HG02885 (cell line): ENCODE data around the gene NDUFS1.
"Not testable (repeated sequence)": the region's sequence is repeated elsewhere in the genome, so short reads cannot be mapped to it uniquely, and the experiment has no call there.

Experiments
- ATAC-seq: cut with Tn5 transposase; IDR thresholded peaks from one replicate; pipeline ENCODE4 v1.9.1; 2021; ENCODE audit warnings: mild to moderate bottlenecking; ENCODE audit not compliant: unreplicated experiment, poor library complexity

NDUFS1 gene

DNA sequence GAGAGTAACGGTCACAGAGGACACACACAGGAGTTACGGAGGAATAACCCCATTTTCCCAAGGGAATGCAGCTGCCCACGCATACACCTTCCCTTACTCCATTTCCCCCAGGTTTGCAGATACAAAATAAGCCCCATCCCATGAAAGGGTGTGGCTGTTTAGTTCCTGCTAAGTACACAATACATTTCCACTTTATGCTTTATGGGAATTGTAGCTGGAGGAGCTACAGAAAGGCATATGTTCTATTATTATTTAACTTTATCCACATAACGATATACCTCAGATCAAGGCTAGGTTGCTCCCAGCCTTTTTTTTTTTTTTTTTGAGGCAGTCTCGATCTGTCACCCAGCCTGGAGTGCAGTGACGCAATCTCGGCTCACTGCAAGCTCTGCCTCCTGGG is 50.5 kb downstream of the NDUFS1 start:
- ATAC-seq, result no peak

DNA sequence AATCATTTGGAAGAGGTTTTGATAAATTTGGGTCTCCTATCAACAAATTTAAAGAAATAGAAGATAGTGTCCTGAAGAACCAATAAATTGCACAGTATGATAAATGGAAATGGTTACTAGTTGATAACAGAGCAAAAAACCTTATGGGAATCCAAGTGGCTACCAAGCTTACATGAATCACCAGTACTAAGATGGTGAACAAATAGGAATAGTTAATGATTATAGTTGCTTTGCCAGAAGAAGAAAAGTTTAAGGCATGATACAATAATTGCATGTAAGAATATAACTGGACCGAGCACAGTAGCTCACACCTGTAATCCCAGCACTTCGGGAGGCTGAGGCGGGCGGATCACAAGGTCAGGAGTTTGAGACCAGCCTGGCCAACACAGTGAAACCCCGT is 53.7 kb downstream of the NDUFS1 start:
- no peak for ATAC-seq

DNA sequence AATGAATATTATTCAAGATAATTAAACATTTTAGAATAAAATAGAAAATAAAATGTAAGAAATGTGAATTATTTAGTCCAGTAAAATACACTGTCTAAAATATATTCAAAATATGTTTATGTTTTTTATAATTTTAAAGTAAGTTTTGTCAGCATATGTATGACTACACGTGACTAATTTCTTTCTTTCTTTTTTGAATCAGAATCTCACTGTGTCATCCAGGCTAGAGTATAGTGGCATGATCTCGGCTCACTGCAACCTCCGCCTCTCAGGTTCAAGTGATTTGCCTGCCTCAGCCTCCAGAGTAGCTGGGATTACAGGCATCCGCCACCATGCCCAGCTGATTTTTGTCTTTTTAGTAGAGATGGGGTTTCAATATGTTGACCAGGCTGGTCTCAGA is 54.2 kb downstream of the NDUFS1 start:
- no peak for ATAC-seq

DNA sequence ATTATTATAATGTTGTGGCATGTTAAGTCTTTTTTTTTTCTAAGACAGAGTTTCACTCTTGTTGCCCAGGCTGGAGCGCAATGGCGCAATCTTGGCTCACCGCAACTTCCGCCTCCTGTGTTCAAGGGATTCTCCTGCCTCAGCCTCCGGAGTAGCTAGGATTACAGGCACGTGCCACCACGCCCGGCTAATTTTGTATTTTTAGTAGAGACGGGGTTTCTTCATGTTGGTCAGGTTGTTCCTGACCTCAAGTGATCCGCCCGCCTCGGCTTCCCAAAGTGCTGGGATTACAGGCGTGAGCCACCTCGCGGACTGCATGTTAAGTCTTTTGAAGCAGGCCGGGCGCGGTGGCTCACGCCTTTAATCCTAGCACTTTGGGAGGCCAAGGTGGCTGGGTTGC is 60.4 kb downstream of the NDUFS1 start:
- not testable (repeated sequence) for ATAC-seq

DNA sequence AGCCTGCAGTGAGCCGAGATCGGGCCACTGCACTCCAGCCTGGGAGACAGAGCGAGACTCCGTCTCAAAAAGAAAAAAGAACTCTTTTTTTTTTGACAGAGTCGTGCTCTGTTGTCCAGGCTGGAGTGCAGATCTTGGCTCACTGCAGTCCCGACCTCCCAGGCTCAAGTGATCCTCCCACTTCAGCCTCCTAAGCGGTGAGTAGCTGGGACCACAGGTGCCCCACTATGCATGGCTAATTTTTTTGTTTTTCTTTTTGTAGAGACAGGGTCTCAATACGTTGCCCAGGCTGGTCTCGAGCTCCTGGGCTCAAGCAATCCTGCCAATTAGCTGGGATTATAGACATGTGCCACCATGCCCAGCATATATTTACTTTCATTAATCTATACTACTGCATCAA is 60.8 kb downstream of the NDUFS1 start:
- ATAC-seq, result no peak

DNA sequence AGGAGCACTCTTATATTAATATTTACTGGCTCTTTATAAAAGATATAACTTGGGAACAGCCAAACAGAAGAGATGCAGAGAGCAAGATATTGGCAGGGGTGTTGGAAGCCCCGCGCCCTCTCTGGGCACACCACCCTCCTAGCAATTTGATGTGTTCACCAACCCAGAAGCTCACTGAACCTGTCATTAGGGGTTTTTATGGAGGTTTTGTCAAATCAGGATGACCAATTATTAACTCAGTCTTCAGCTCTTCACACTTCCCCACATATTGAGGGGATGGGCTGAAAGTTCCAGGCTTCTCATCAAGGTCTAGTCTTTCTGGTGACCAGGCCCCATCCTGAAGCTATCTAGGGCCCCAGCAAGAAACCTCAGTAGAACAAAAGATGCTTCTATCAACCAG is 62.4 kb downstream of the NDUFS1 start:
- no peak for ATAC-seq

DNA sequence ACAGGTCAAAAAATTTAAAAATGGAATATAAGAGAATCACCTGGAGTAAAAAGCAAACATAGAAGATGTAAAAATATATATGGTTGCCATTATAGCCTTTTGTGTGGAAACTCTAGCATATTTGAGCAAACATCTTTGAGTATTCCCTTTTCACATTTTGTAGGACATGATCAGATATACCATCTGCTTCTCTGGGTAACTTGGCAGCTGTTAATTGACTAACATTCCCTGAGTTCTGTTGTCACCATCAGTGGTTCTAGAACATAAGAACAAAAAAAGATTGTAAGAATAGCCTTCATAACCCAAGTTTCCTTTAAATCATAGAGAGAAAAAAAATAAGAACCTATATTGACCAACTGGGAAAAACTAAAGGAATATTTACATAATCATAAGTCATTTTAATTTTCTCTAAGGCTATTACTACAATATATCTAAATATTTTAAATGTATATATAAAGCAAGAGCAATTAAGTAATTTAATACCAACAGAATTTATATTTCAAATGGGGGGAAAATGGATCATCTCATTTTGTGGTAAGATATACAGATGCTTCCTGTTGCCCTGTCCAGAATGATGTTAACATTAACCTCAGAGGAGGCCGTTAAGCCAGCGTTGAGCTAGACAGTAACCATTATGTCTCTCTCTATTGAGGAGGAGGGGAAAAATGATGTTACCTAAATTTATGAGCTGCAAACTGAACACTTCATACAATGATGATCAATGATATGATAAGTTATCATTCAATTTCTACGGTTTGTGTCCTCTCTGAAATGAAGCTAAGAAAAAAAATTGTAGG is 63.5 kb downstream of the NDUFS1 start:
- no peak for ATAC-seq

DNA sequence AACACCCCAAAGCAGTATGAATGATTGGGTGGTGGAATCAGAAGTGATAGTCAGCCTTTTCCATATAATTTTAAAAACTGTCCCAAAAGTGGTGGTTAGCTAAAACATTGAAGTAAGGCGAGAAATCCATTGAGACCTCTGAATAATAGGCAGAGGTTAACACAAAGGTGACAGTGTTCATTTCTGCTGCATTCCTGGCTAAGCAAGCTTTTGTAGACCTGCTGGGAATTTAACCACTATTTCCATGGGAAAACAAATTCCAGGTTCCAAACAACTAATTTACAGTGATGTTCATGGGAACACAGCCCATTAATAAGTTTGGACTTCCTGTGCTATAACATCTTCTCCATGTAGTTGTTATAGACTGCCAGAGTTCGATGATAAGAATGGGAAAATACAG is 66.9 kb downstream of the NDUFS1 start:
- no peak for ATAC-seq

DNA sequence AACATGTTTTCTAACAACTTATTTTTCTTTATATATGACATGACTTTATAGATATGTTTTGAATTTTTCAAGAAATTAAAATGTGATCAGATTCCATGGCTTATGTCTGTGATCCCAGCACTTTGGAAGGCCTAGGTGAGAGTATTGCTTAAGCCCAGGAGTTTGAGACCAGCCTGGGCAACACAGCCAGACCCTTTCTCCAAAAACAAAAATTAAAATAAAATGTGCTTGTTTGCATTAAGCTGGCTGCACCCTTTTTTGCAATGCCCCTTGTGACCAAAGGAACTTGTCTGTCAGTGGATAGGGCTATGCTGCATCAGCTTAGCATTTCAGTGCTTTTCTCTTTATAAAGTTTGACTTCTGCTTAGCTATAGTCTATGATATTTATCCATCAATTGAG is 71.0 kb downstream of the NDUFS1 start:
- ATAC-seq, result no peak

DNA sequence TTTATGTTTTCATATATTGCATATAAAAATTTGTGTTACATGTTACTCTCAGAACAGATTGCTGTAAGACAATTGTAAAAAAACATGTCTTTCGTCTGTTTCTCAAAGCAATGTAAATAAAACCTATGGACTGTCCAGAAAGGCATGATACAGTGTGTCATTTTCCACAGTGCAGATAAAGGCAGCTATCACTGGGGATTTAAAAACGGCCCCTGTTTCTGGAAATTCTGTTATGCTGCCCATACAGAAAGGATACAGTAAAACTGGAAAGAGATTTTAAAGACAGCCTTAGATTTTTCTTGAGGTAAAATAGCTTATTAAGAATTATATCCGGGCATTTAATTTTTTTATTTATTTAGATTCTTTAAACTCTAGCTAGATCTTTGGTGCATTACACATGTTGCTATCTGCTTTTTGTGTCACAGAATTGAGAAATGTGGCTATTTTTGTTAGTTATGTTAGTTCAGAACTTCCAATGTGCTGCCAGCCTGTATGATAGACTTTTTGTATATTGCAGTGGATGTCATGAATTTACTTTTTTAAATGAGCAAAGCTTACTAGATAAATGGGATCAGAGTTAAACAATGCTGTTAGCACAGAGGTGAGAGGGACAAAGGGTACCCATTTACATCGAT is 72.4 kb downstream of the NDUFS1 start:
- no peak for ATAC-seq

DNA sequence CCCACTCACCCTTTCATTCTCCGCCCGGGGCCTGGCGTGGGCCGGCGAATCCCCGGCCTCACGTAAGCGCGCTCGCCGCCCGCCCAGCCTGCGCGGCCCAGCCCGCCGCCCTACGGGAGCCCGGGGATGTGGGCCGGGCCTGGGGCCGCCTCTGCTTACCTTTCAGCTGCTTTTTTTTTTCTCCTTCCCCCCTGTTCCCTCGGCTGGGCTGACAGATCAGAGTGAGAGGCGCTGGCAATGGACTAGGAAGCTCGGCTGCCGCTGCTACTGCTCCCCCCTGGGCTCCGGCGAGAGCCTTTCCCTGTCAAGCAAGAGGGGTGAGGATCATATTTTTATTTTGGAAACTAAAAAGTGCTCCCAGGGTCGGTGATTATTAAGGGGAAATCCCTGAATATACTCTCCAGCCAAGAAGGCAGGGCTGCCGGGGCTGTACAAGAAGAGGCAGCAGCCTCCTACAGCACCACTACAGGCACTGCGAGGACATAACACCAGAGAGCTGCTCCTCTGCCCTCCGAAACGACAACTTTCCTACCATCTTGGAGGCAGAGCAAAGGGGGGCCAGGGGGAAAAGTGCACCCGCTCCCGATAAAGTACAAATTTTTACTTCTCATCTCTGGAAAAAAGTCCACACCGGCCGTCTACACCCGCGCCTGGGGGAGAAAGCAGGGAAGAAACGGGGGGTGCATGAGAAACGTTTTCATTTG is 73.3 kb downstream of the NDUFS1 start, which contains the start of gene INO80D:
Gene INO80D (minus strand): TSS at position 433 of the 704 bp plus-strand sequence. CDS start 23,158 bp downstream, outside the sequence.
- peak; percentile 86 for ATAC-seq

DNA sequence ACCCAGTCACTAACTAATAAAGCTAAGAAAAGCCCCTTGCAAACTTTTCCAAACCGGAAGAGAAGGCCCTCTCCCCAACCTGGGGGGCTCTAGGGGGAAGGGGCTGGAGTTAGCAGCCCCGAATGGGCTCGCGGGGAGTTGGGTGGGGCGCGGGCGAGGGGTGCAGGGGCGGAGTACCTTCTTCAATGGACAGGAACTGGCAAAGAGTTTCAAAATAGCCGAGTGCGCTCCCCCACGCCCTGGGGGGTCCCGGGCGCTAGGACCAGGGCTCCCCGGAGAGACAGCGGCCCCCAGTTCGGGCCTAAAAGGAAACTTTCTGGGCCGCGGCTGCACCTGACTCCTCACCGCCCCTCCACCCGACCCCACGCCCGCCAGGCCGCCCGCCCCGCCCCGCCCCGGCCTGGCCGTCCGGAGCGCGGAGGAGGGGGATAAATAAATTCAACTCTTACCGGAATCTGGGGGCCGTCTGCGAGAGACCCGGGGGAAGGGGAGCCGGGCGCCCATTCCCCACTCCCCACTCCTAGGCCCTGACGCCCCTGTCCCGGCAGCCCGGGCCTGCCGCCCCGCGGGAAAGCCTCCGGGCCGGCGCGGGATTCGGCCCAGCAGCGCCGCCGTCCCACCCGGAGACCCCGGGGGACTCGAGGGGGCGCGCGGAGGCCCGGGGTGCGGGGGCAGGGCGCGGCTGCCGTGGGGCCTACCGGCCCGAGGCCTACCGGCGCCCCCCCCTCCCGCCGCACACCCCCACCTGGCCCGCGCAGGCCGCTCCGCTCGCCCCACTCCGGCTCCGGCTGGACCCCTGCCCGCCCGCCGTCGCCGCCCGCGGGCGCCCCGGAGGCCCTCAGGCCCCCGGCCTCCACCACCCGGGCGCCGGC is 74.1 kb downstream of the NDUFS1 start:
- peak; percentile 33 for ATAC-seq

DNA sequence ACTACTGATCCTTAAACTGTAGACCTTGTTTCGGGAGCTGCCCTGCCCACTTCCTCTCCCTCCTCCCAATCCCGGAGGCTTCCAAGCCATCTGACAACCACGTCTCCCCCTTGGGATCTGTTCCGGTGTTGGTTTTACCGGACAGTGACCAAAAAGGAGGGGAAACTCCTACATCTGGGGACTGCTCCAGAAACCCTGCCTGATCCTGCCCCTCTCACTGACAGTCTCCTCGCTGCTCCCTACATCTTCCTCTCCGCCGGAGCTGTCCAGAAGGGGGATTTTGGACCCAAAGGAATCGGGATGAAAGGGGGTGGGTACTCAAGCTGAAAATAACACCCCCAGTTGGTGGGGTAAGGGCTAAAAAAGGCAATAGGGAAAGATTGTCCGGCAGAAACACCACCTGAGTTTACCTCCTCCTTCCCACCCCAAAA is 74.8 kb downstream of the NDUFS1 start:
- ATAC-seq, result no peak

DNA sequence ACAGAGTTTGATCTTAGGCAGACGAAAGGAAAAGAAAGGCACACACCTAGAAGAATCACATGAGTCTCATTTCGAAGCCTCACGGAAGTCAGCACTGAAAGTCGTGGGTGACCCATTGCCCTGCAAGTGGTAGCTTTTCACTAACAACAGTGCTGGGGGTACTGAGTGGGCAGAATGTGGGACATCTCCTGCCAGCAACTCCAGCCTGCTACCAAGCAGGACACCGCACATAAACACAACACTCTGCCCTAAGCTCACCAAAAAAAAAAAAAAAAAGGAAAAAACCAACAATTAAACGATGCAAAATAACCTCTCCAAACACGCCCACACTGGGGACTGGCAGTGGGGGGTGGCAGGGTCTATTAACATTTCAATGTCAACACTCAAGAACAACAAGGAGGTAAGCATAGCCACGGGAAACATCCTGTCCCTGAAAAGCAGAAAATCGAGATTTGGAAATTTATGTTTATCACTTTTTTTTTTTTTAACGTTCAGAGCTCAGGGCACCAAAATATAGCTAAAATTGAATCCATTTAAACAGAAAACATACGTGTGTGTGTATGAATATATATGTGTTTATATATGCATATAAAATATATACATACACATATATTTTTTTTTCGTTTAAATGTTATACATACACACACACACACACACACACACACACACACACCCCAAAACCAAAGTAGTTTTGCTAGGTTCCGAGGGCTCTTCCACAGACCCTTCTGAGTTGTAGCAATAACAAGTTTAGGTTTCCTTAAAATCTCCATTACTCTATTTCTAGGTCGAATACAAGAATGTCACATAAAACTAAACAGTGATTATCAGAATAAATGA is 75.4 kb downstream of the NDUFS1 start:
- no peak for ATAC-seq

DNA sequence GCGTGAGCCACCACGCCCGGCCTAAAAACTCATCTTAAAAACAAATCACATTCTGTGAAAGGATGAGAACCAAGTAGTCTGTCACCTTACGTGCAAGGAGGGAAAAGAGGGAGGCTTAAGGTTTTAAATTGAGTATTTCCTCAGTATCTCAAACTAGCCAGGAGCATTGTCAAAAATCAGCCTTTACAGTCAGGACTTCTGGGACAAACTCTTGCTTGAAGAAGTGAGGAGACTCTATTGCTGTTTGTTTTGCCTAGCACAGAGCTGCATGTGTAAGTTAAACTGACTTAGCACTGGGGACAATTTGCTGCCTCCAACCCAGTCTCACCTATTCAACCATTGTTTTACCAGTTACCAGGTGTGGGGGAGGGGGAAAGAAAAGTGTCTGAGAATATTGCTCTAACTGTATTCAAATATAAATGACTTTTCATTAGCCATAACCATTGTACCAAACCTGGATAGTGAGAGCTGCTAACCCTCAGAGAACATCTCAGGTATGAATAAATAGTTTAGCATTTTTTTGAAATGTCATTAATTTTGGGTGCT is 76.9 kb downstream of the NDUFS1 start:
- no peak for ATAC-seq

DNA sequence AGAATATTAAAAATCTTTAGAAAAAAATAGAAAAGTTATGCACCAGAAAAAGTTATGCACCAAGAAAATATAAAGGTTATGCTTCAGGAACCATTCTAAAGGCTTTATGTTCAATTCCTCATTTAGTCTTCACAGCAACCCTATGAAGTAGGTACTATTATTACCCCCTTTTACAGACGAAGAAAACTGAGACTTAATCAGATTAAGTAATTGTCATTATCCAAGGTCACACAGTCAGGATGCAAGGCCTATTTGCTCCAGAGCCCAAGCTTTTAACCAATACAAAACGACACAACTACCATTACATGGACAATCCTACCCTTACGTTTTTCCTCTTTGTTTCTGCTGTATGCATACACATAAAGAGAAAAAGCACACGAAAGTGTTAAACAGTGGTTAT is 78.3 kb downstream of the NDUFS1 start:
- ATAC-seq, result no peak

DNA sequence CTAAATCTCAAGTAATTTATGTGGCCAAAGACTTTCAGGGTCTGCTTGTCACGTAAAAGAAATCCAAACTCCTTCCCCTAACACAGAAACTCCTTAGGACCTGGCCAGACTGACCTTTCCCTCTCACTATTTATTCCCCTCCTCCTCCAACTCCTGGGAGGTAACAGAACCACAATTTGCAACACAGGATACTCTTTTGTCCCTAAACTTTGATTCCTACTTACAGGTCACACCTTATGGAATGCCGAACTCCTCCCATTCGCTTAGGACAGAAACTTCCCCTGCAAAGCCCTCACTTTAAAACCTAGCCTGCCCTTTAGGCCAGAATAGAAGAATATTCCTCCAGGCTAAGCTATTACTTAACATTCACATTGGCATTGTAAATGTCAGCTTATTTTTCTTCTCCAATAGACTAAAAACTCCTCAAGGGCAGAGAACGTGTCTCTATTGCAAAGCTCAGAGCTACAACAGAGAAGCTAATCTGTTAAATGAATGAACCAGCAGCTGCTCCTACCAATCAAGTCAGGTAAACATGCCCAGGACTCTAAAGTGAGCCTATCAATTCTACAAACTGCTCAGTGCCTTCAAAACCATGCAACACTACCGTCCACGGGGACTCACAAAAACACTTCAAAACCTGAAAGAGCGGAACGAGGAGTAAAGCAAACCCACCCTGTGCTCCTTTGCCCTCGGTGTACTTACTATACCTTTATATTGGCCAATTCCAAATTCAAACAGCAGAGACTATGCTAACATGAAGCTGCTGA is 79.4 kb downstream of the NDUFS1 start:
- no peak for ATAC-seq

DNA sequence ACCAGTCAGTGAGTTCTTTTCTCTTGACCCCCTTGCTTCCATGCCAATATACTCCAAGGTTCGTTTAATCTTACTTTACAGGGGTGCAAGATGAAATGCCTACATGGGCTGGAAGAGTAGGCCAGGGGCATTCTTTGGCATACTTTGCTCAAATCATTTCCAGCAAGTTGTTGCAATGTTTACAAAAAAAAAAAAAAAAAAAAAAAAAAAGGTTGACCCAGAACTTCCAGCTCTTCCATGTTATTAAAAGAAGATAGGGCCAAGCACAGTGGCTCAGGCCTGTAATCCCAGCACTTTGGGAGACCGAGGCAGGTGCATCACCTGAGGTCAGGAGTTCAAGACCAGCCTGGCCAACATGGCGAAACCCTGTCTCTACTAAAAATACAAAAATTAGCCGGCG is 81.4 kb downstream of the NDUFS1 start:
- ATAC-seq, result not testable (repeated sequence)
